Activated naive CD4-positive, alpha-beta T cell treated with anti-CD3 and anti-CD28 coated beads, Interleukin-2, amount 50 U/mL, for 72 hours (primary cell): ENCODE measurements around the gene MTHFSD. TPM values are rescaled to one million over a fixed set of nuclear protein-coding genes. Genes with fewer than 3 reads are reported as not detected.
A peak's percentile ranks its signal among the peaks of the same experiment; 100 is the strongest.

Source experiments
- ATAC-seq, 2 donors: fragments of 150-1000 bp; cut with Tn5 transposase; 2 replicates each; pipeline ENCODE4 v1.10.0; 2021; ENCODE audit warnings: mild to moderate bottlenecking in 2 of 2, moderate library complexity in 2 of 2
- DNase-seq, 2 donors: peaks; one replicate each; pipeline ENCODE4 v3.0.0; 2021 to 2022; ENCODE audit warnings: low spot score in 2 of 2
- H3K27ac Mint-ChIP-seq, 2 donors: one replicate each; pipeline ENCODE4 v1.8.0; 2022; ENCODE audit warnings: mild to moderate bottlenecking in 2 of 2, mixed read lengths in 2 of 2
- H3K36me3 Mint-ChIP-seq, 2 donors: one replicate each; pipeline ENCODE4 v1.8.0; 2022; ENCODE audit warnings: mixed read lengths in 2 of 2
- H3K9me3 Mint-ChIP-seq, 2 donors: one replicate each; pipeline ENCODE4 v1.8.0; 2022; ENCODE audit warnings: mixed read lengths in 2 of 2
- total RNA-seq, 2 donors: library from RNA; stranded (reverse); gene quantifications; one replicate each; pipeline ENCODE4 v1.2.3, GENCODE V29; 2022

The MTHFSD gene
- total RNA-seq, 2 donors from 2014 or later = 20.5 to 21.8 TPM

GRCh38 chr16:86515413-86515776 lies 39.6 kb downstream of the MTHFSD start:
- no peaks in the 10 kb centered on the region for H3K9me3 Mint-ChIP-seq
- no peak for ATAC-seq
- peaks cover 0 to 4% of the 10 kb centered on the region in 2 donors for H3K36me3 Mint-ChIP-seq
- peak overlapping the region in 1 of 2 donors; percentile 65 for H3K27ac Mint-ChIP-seq
- no peak for DNase-seq

DNA sequence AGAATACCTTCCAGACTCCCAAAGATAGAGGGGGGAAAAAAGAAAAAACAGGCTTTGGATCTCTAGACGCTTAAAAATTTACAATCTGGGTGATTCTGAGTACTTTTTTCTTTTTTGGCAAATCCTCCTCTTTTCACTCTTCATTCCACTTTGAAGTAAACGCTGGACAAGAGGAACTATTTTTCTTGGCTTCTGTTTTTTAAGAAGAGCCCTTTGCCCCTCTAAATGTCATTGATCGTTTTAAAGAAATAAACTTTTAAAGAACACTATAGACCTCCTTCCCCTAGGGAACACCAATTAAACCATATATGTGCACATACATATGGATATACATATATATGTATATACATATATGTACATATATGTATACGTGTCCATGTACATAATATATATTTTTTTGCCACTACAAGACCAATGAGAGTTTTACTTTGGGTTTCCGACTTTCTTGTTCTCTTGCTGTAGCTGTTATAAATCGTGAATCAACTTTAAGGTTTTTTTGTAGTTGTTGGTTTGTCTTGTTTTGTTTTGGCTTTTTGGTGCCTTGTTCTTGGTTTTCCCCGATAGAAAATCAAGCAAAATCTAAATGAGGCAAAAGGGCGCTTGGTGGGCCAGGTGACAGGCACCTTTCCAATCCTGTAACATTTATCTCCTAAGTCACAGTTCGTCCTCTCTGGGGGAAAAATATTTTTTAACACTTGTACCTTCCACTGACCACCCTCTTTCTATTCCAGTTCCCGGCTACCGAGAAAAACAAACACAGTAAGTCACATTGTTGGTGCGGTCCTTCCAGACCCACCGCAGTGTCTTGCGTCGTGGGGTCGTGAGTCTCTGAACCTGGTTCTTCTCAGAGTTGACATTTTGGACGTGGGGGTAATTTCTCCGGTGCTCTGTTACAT lies 40.3 kb downstream of the MTHFSD start:
- no peak for ATAC-seq
- DNase-seq = no peak
- H3K36me3 Mint-ChIP-seq = peaks cover 0 to 4% of the 10 kb centered on the region in 2 donors
- H3K27ac Mint-ChIP-seq = peak overlapping the region in 1 of 2 donors; percentile 65
- no peaks in the 10 kb centered on the region for H3K9me3 Mint-ChIP-seq

DNA sequence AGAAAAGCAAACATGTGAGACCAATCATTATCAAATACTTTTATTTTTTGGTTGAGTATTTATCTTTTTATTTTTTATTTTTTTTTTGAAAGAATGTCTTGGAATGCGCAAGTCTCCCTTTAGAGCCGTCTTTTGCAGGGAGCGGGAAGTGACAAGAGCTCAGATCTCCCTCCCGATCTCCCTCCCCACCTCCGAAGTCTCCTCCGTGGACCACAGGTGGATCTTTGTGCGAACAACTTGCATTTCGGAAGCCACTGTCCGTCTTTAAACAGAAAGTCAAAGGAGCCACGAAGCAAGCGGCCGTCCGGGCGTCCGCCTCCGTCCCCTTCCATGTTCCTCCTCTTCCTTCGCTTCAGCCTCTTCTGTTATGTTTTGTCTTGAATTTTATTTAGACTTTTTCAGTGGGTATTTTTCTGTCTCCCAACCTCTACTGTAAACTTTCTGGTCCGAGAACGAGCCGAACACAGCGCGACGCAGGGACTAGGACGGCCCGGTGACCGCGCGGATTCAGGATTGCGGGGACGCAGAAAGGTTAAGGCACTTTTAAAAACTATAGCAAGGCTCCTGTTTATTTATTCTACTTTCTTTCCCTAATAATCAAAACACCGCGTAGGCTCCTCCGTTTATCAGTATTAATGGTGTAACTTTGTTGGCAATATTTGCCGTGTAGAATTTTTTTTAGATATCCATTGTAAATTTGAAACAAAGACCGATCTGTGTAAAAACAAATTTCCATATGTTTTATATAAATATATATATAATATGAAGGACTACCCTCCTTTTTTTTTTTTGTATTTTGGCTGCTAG lies 41.4 kb downstream of the MTHFSD start:
- Mint-ChIP-seq H3K27ac (peak overlapping the region in 1 of 2 donors; percentile 79), H3K36me3 (peaks cover 0 to 4% of the 10 kb centered on the region in 2 donors), H3K9me3 (no peaks in the 10 kb centered on the region)
- no peak for ATAC-seq
- no peak for DNase-seq

GRCh38 chr16:86512860-86513470 lies 42.1 kb downstream of the MTHFSD start:
- peaks cover 0 to 5% of the 10 kb centered on the region in 2 donors for H3K36me3 Mint-ChIP-seq
- H3K27ac Mint-ChIP-seq = no peak overlapping the region
- DNase-seq = peak in 1 of 2 donors; percentile 15
- H3K9me3 Mint-ChIP-seq = no peaks in the 10 kb centered on the region
- ATAC-seq = no peak

GRCh38 chr16:86512301-86512859 lies 42.7 kb downstream of the MTHFSD start:
- no peak overlapping the region for H3K27ac Mint-ChIP-seq
- no peak for ATAC-seq
- H3K9me3 Mint-ChIP-seq = no peaks in the 10 kb centered on the region
- H3K36me3 Mint-ChIP-seq = peaks cover 5 to 10% of the 10 kb centered on the region in 2 donors
- DNase-seq = no peak

DNA sequence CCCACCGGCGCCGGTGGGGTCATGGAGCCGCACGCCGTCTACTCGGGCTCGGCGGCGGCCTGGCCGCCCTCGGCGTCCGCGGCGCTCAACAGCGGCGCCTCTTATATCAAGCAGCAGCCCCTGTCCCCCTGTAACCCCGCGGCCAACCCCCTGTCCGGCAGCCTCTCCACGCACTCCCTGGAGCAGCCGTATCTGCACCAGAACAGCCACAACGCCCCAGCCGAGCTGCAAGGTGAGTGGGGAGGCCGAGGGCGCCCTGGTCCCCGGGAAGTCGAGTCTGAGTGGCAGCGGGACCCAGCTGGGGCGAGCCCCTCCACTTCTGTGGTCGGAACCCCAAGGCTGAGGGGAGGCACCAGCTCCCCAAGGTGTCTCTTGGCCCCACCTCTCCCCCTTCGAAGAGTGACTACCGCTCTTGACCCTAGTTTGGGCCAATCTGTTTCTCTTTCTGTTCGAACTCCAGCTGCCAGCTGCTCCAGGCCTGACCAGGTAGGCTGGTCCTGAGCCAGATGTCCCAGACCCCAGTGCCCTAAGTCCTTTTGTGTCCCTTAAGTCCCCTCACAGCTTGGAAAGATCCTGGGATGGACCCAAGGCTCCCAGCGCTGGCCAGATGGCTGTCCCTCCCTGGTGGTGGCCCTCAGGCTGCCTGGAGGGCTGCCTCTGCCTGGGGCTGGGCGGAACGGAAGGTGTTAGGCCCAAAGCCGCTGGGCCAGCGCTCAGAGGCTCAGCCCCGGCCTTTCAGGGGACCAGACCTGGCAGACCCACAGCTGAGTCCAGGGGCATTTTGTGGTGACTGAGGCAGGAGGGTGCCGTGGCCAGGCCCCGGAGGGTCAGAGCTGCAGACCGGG lies 43.5 kb downstream of the MTHFSD start:
- peaks cover 7 to 12% of the 10 kb centered on the region in 2 donors for H3K36me3 Mint-ChIP-seq
- peak overlapping the region in 1 of 2 donors; percentile 55 for H3K27ac Mint-ChIP-seq
- DNase-seq (peak in 1 of 2 donors; percentile 14), ATAC-seq (no peak)
- H3K9me3 Mint-ChIP-seq = no peaks in the 10 kb centered on the region

DNA sequence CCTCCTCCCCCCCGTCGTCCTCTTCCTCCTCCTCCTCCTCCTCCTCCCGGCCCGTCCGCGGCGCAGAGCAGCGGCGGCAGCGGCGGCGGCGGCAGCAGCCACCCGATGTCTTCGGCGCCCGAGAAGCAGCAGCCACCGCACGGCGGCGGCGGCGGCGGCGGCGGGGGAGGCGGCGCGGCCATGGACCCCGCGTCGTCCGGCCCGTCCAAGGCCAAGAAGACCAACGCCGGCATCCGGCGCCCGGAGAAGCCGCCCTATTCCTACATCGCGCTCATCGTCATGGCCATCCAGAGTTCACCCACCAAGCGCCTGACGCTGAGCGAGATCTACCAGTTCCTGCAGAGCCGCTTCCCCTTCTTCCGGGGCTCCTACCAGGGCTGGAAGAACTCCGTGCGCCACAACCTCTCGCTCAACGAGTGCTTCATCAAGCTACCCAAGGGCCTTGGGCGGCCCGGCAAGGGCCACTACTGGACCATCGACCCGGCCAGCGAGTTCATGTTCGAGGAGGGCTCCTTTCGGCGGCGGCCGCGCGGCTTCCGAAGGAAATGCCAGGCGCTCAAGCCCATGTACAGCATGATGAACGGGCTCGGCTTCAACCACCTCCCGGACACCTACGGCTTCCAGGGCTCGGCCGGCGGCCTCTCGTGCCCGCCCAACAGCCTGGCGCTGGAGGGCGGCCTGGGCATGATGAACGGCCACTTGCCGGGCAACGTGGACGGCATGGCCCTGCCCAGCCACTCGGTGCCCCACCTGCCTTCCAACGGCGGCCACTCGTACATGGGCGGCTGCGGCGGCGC lies 44.4 kb downstream of the MTHFSD start, which contains the start of gene FOXF1:
TSS of gene FOXF1 (plus strand) at position 63 of the 797 bp plus-strand sequence. CDS start at position 106, 43 bp downstream.
- peak in 1 of 2 donors; percentile 39 for DNase-seq
- no peaks in the 10 kb centered on the region for H3K9me3 Mint-ChIP-seq
- no peak for ATAC-seq

GRCh38 chr16:86509759-86510464 lies 45.1 kb downstream of the MTHFSD start:
- H3K9me3 Mint-ChIP-seq = no peaks in the 10 kb centered on the region
- ATAC-seq = peak; percentile 28 to 46

More for the DNA sequence above, 44.4 kb downstream of the MTHFSD start, which contains the start of gene FOXF1:
- Mint-ChIP-seq H3K27ac (no peak within 1 kb of the TSS), H3K36me3 (peaks cover 7 to 12% of the 10 kb centered on the region in 2 donors)

DNA sequence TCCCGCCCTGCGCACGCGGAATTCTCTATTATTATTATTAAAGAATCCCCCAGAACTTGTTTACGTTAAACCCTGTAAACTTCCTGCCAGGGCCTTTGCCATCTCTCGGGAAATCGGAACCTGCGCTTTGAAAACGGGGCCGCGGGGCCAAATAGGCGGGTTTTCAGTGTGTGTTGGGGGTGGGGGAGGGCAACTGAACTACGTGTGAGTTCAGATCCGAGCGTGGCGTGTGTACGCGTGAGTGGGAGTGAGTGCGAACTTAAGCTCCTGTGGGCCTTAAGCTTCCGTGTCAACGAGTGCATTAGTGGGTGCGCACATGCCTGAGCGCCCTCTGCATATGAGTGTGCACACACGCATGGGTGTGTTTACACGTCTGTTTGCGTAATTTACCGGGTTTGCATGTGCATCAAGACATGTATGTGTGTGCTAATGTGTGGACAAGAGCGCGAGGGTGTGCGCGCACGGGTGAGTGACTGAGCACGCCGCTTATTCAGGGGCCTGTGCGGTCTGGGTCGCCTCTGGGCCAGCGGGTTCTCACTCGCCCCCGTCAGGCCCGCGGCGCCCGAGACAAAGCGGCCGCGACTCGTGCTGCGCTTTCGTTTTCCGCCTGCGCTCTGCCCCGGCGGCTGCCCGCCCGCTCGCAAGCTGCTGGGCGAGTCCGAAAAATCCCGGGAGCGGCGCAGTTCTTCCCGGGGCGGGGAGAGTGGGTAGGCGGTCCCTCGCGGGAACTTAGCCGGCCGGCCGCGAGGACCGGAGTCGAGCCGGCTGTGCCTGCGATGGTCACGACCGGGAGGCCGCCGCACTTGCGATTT lies 45.9 kb downstream of the MTHFSD start:
- H3K36me3 Mint-ChIP-seq = peaks cover 7 to 12% of the 10 kb centered on the region in 2 donors
- DNase-seq (peak in 1 of 2 donors; percentile 31), ATAC-seq (peak in 1 of 2 donors; percentile 36)
- H3K9me3 Mint-ChIP-seq = no peaks in the 10 kb centered on the region
- H3K27ac Mint-ChIP-seq = peak overlapping the region in 1 of 2 donors; percentile 22

More at GRCh38 chr16:86509759-86510464, 45.1 kb downstream of the MTHFSD start:
- Mint-ChIP-seq H3K36me3 (peaks cover 7 to 12% of the 10 kb centered on the region in 2 donors), H3K27ac (no peak overlapping the region)
- peak in 1 of 2 donors; percentile 21 for DNase-seq

DNA sequence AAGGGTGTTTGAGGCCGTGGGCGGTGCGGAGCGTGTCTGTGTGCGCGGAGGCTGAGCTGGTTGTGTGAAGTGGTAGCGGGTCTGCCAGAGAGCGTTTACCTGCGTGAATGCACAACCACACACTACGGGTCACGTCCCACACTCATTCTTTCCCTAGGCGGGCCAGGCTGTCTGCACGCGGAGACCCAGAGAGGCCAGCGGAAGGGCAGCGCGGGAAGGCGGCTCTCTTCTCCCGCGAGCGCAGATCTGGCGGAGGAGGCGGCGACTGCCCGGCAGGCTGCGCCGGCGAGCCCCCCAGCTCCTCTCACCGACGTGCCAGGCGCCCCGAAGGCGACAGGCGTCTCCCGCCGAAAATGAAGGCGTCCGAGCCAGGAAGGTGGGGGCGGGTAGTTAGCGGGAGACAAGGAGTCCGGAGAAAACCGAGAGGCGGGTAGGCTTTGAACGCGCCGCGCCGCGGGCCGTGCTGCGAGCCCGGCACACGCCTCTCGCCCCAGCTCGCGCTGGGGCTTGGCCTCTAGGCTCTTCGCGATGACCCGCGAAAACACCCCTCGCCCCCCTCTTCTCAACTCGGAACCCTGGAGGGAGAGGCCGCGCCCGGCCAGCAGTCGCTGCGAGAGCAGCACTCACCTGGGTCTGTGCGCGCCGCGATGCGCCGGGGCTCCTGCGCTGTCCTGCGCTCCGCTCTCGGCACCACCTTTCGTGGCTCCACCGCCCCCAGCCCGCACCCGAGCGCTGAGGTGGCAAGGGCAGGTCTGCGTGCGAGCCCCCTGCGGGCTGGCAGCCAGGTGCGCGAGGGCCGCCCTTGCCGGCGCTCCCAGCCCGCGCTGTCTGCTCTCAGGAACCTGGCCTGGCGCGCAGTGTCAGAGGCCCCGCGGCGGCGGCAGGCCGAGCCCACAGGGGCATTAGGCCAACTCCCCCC lies 46.7 kb downstream of the MTHFSD start:
- no peaks in the 10 kb centered on the region for H3K9me3 Mint-ChIP-seq
- DNase-seq (peak in 1 of 2 donors; percentile 13), ATAC-seq (no peak)
- H3K27ac Mint-ChIP-seq = peak overlapping the region in 1 of 2 donors; percentile 90
- peaks cover 7 to 8% of the 10 kb centered on the region in 2 donors for H3K36me3 Mint-ChIP-seq

- no peak for ATAC-seq
- Mint-ChIP-seq H3K9me3 (no peaks in the 10 kb centered on the region), H3K27ac (peak overlapping the region in 1 of 2 donors; percentile 90), H3K36me3 (peaks cover 7 to 8% of the 10 kb centered on the region in 2 donors)
- DNase-seq = no peak
Measured at GRCh38 chr16:86507173-86508027, 47.6 kb downstream of the MTHFSD start.
